ENCODE data around the gene NFATC1.

The NFATC1 gene

DNA sequence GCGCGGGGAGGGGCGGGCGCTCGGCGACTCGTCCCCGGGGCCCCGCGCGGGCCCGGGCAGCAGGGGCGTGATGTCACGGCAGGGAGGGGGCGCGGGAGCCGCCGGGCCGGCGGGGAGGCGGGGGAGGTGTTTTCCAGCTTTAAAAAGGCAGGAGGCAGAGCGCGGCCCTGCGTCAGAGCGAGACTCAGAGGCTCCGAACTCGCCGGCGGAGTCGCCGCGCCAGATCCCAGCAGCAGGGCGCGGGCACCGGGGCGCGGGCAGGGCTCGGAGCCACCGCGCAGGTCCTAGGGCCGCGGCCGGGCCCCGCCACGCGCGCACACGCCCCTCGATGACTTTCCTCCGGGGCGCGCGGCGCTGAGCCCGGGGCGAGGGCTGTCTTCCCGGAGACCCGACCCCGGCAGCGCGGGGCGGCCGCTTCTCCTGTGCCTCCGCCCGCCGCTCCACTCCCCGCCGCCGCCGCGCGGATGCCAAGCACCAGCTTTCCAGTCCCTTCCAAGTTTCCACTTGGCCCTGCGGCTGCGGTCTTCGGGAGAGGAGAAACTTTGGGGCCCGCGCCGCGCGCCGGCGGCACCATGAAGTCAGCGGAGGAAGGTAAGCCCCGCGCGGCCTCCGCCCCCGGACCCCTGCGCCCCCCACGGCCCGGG lies at the start of gene NFATC1:
TSS of gene NFATC1 (plus strand) at position 170 of the 644 bp plus-strand sequence. CDS start at position 465, 295 bp downstream.
- DNase-seq (ENCODE audit: low spot score) = peak; percentile 82

DNA sequence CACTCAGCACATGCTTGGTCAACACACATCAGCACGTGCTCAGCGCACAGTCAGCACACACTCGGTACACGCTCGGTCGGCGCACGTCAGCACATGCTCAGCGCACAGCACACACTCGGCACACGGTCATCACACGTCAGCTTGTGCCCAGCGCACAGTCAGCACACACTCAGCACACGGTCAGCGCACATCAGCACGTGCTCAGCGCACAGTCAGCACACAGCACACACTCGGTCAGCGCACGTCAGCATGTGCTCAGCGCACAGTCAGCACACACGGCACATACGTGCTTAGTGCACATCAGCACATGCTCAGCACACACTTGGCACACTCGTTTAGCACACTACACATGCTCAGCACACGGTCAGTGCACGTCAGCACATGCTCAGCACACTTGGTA lies 49.7 kb upstream of the NFATC1 start:
- DNase-seq (ENCODE audit: low spot score) = no peak

DNA sequence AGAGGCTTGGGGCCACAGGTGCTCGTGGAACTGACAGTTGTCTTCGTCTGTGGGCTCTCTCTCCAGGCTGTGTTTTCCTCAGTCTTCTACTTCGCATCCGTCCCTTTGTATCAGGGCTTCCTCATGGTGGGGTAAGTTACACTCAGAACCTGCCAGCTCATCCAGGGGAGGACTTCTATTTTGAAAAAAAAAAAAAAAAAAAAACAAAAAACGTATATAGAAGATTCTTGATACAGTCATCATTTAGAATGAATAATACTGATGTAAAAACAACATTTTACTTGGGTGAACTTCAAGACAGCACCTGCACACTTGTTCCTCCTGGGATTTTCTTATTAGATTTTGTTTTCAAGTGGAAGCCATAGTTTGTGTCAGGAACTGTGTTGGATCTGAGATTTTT lies 47.7 kb upstream of the NFATC1 start:
- no peak for DNase-seq (ENCODE audit: low spot score)

DNA sequence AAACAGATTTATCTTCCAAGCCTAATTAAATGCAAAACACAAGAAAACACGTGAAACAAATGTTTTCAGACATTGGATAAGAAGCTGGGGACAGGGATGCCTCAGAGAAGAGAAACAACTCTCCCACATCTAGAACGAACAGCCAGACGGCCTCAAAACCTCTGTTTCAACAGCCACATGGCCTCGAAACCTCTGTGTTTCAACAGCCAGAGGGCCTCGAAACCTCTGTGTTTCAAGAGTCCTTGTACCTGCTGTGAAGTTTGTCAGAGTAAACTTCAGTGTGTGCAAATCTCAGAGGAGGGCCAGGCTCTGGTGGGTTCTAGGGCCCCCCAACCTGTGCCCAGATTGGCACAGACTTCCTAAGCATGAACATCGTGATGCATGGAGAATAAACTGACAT lies 43.3 kb upstream of the NFATC1 start:
- DNase-seq (ENCODE audit: low spot score) = no peak

DNA sequence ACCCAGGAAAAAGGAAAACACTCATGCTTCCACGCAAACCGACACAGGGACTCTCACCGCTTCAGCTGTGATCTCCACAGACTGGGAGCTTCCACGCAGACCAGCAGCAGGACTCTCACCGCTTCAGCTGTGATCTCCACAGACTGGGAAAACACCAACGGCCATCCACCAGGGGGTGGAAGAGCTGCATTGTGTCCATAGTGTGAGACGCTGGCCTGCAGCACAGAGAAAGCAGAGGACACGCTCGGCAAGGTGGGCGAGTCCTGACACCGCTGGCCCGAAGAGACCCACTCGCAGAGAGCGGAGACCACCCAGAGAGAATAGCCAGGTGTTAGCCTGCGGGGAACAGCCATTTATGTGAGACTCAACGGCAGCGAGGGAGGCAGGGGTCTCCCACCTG lies 42.5 kb upstream of the NFATC1 start:
- no peak for DNase-seq (ENCODE audit: low spot score)

DNA sequence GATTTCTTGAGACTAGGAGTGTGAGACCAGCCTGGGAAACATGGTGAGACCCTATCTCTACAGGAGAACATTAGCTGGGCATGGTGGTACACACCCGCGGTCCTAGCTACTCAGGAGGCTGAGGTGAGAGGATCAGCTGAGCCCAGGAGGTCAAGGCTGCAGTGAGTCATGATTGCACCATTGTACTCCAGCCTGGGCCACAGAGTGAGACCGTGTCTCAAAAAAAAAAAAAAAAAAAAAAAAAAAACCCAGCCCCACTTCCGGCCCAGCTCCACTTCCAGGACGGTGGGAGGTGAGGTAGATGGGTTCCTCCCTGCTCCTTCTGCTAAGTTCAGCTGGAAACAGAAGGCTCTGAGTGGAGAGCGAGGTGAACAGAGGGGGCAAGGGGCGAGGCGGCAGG lies 41.4 kb upstream of the NFATC1 start:
- no peak for DNase-seq (ENCODE audit: low spot score)

DNA sequence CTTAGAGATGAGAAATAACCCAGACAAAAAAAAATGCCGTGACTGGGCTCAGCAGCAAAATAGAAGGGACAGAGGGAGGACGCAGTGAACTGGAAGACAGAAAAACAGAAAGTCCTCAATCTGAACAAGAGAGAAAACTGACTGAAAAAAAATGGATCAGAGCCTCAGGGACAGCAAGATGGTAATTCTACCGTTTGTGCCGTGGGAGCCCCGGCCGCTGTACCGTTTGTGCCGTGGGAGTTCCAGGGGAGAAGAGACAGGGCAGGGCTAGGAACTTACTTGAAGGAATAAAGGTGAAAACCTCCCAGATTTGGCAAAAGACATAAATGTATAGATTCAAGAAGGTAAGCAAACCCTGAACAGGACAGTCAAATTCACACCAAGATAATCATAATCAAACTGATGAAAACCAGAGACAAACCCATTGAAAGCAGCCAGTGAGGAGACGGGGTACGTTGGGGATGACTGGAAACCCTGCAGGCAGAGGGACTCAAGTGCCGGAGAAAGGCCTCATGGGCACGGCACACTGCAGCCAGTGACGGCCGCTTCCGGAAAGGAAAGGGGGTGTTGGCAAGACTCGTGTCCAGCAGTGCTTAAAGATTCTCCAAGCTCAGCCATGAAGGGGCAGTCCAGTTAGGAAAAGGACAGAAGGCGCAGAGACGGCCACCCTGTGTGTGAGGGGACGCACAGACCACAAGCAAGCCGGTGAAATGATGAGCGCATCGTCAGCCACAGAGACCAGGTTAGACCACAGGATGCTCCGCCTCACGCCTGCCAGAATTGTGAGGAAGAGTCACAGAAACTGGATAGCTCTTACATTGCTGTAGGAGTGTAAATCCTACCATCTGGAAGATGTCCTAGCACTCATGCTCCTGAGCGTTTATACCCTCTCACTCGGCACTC lies 40.0 kb upstream of the NFATC1 start:
- DNase-seq (ENCODE audit: low spot score) = no peak

DNA sequence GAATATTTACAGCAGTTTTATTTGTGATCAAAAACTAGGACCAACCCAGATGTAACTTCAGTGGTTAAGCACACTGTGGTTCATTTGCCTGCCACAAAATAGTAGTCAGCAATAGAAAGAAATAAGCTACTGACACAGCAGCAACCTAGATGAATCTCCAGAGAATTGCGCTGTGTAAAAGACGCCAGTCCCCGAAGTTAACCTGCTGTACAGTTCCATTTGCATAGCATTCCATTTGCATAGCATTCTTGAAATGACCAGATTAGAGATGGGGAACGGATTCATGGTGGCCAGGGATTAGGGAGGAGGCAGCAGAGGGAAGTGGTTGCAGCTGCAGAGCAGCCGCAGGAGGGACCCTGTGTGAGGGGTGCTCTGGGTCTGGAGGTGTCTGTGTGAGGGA lies 39.3 kb upstream of the NFATC1 start:
- DNase-seq (ENCODE audit: low spot score) = no peak

DNA sequence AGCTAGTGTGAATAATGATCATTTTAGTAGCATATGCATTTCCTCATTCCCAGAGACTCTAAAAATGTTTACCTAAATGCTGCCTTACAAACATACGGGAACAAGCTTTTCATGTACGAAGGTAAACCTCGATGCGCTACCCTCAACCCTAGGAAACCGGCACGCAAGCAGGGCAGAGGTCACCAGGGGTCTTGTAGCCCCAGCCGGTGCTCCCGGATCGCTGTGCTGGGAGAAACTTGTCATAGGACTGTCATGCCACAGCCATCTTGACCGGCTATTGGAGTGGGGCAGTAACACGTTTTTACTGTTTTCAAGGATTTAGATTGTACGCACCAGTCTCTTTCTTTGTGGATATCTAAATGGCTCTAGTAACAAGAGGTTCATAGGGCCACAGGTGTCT lies 34.8 kb upstream of the NFATC1 start:
- DNase-seq (ENCODE audit: low spot score) = no peak

DNA sequence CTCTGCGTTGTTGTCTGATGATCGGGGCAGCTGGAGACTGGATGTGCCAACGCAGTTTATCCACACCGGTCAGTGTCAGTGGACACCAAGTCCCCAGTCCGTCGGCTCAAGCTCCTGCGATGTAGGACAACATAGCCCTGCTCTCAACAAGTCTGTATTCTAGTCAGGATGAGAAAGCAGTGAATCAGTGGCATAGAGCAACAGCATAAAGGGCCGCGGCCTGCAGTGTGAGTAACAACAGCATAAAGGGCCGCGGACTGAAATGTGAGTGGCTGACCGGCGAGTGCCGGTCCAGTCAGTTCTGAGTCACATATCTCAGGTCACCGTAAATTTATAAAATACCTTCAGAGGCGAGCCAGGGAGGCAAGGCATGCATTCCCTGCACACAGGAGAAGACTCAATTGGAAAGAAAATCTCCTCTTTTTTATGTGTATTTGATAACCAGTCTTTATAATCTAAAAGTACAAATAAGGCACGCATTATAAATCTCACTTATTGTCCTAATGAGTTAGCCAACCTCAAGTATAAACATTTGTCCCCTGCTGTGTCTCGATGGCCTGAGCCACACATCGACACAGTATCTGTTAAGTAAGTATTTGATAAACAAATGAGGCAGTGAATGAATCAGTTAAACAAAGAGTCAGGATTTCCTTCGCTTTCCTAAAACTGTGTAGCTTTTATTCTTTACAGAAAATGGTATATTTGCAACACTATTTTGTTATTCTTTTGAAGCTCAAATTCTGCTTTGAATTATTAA lies 33.8 kb upstream of the NFATC1 start:
- peak; percentile 75 for DNase-seq (ENCODE audit: low spot score)

DNA sequence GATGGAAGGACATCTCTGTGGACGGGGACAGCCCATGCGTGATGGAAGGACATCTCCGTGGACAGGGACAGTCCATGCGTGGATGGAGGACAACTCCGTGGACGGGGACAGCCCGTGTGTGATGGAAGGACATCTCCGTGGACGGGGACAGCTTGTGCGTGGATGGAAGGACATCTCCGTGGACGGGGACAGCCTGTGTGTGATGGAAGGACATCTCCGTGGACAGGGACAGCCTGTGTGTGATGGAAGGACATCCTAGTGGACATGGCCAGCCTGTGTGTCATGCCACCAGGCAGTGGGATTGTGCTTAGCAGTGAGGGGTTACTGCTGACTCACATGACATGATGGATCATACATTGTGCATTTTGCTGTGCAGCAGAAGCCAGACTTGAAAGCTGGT lies 30.0 kb upstream of the NFATC1 start:
- no peak for DNase-seq (ENCODE audit: low spot score)

DNA sequence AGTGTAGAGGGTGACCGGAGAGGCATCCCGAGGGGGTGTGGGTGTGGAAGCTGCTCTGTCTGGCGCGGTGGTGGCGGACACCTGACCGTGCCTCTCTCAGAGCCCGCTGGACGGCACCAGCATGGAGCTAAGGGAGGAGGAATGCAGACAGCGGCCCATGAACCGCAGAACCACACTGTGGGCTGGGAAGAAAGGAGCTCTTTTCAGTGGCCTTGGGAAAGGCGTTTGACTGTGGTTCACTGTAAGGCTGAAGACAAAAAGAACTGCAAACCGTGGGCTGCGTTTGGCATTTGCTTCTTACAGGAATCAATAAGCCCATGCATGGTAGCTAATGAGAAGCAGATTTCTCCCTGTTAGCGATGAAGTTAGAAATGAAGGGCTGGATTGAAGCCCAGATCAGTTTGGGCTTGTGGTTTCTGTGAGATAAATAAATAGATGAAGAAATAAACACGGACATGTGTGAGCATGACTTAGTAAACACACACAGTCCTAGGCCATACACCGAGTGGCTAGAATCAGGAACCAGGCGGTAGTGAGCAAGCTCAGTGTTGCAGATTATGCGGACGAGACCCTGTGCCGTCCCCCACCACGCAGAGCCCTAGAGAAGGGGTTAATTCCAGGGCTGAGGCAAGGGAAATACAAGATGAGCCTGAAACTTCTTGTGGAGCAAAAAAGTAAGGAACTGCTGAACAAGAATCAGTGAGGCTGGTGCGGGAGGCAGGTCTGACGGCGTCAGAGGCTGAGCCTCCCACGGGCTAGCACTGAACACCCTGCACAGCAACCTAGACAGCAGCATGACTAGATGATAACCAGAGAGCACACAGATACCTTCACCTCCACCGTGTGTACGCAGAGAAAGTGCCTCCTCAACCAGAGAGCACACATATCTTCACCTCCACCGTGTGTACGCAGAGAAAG lies 29.3 kb upstream of the NFATC1 start:
- peak; percentile 81 for DNase-seq (ENCODE audit: low spot score)

DNA sequence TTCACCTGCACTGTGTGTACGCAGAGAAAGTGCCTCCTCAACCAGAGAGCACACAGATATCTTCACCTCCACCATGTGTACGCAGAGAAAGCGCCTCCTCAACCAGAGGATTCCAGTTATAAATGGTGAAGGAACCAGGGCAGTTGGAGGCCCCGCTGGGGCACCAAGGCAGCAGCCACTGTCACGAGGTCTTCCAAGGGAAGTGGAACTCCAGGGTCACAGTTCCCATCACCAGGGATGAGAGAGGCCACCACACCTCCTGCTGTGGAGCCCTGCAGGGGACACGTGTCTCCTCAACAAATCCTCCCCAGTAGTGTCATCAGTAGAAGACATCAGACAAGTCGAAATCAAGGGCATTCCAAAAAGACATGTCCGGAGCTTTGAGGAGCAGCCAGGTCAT lies 28.2 kb upstream of the NFATC1 start:
- no peak for DNase-seq (ENCODE audit: low spot score)

DNA sequence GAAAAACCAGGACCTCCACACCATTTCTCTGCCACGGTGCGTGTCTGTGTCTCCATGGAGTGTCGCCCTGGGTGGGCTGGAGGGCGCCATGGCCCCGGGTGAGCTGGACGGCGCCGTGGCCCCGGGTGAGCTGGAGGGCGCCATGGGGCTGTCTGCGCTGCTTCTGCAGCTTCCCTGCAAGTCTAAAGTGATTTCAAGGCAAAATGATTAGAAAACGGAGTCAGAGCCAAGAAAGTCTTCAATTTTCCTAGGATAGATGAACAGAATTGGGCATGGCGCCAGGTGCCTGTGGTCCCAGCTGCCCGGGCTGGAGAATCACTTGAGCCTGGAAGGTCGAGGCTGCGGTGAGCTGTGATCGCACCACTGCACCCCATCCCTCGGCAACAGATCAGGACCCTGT lies 27.7 kb upstream of the NFATC1 start:
- no peak for DNase-seq (ENCODE audit: low spot score)

DNA sequence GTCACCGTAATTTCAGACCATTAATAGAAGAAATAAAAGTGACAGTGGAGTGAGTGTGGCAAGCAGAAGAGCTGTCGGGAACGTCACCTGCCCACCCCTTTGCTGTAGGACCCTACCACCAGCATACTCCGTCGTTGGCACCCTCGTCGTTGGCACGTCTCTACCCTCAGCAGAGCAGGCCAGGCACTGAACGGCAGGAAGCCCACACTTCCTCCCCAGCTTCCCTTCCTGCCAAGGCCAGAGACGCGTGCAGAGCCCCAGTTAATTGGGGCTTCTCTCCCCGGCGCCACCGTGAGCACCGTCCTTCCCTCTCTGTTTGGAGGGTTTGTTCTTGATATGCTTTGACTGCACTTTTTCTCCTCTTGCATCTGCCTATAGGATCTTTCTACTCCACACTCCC lies 27.0 kb upstream of the NFATC1 start:
- DNase-seq (ENCODE audit: low spot score) = no peak

DNA sequence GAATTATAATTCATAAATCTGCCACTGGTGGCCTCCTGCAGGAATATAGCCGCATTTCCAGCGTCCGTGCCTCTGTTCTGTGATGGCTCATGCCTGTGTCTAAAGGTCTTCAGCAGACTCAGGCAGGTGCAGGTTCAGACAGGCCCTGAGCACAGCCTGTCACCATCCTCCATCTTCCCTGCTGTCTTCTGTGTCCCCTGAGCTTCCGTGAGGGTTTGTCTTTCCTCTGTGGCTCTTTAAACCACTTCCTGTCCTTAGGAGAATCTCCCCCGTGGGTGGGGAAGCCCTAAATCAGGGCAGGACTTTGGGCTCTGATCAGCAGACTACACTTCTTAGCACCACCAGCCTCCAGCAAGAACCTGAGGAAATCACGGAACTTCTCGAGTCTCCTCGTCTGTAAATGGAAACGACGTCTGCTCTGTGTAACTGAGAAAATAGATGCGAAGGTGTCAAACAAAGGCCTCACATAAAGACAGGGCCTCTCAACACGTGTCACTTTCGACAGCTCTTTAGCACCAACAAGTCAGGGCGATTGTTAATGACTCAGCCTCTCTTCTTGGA lies 24.1 kb upstream of the NFATC1 start:
- DNase-seq (ENCODE audit: low spot score) = no peak

DNA sequence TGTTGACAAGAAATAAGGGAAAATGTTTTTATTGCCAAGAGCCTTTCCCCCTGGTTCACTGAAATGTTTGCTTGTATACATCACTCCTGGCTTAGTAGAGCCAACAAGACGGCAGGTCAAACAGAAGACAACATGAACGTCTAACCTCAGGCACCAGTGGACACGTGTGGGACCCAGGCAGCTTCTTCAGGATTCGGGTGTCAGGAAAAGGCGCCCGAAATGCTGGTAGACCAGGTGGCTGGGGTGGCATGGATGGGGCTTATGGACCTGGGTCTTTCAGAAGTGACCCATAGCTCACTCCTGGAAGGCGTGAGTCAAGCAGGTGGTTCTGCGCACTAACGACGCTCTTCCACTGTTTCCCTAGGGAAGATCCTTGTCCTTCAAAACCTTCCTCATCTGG lies 23.3 kb upstream of the NFATC1 start:
- no peak for DNase-seq (ENCODE audit: low spot score)

DNA sequence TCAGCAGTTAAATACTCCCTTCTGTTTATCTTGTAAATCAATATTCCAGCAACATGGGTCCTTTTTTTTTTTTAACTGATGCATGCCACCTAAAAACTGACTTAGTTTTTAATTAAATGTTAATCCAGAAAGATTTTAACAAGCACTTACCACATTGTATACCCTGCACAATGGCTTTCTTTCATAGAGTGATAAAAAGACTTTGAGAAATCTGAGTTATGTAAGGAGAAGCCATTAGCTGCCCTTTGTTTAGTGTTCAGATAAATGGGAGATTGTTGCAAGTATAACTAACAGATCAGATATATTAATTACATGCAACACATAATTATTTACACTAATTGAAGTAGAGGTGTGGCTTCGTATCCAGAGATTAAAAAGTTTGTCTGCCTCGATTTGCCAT lies 22.7 kb upstream of the NFATC1 start:
- DNase-seq (ENCODE audit: low spot score) = no peak

DNA sequence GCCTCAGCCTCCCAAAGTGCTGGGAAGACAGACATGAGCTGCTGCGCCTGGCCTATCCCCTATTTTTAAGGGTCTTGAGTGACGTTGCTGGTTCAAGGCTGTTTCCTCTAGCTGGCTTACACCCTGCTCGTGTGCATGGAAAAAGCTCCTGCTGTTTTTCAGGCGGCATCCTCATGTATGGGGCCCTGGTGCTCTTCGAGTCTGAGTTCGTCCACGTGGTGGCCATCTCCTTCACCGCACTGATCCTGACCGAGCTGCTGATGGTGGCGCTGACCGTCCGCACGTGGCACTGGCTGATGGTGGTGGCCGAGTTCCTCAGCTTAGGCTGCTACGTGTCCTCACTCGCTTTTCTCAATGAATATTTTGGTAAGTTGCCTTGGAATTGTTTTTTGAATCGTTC lies 22.0 kb upstream of the NFATC1 start:
- no peak for DNase-seq (ENCODE audit: low spot score)

DNA sequence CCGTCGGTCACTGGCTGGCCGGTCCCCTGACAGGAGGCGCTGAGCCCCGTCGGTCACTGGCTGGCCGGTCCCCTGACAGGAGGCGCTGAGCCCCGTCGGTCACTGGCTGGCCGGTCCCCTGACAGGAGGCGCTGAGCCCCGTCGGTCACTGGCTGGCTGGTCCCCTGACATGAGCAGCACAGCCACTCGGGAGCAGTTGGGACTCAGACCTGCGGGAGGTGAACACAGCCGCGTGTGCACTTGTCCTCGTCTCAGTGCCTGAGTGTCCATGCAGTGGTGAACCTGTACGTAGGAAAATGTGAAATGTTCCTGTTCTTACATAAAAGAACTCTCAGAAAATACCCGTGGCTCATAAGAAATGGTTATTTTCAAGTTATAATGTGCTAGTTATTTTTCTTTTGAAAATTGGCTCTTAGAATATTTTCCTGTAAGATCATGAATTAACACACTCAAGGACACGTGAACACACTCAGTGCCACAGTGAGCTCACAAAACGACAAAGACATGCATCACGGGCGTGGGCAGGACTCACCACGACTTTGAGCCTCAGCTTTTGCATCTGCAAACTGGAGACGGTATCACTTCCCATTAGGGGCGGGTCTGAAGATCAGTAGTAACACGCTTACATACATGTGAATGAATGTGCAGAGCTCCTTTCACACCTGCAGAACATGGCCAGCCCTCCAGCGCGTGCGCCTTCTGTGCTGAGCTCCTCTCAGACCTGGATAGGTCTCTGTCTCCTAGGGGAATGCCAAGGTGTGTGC lies 21.1 kb upstream of the NFATC1 start:
- no peak for DNase-seq (ENCODE audit: low spot score)

Measured in AG08396 (cell line).